HG03280 (cell line): ENCODE data around the gene LARGE1.

Experiments used
- ATAC-seq: cut with Tn5 transposase; IDR thresholded peaks from one replicate; pipeline ENCODE4 v1.9.1; 2021; ENCODE audit warnings: mild to moderate bottlenecking, moderate library complexity; ENCODE audit not compliant: unreplicated experiment

Gene LARGE1

DNA sequence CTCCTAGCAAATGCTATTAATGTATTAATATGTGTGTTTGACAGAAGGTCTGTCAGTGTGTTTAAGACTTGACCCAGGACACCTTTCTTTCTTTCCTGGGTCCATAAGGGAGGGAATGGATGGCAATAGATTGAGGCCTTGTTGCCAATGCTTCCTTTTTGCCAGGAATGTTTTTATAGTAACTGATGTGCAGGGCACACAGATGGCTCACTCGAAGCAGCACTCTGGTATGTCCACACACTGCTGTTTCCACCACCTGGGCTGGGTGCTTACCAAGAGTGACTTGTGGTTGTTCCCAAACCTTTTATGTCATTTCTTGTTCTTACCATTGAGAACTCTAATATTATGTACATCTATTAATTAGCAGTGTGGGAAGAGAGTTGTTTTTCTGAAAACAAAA, 465.2 kb downstream of the LARGE1 start:
- ATAC-seq, result no peak

DNA sequence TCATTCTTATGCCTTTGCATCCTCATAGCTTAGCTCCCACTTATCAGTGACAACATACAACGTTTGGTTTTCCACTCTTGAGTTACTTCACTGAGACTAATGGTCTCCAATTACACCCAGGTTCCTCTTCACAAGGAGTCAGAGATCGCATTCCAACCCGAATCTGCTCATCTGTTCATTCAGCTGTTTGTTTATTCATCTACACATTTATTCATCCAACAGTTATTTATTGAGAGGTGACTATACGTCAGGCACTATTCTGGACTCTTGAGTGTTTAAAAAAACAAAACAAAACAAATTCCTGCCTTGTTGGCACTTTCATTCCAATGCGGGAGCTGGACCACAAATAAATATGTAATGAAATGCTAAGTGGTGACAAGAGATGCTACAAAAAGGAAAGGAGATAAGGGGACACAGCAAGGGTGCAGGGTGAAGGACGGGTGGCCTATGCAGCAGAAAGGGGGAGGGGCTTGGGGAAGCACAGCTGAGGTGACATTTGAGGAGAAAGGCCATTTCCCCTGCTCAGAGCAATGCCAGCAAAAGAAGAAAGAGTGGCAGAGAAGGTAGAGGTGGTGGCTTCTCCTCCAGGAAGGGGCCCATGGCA, 468.3 kb downstream of the LARGE1 start:
- no peak for ATAC-seq

DNA sequence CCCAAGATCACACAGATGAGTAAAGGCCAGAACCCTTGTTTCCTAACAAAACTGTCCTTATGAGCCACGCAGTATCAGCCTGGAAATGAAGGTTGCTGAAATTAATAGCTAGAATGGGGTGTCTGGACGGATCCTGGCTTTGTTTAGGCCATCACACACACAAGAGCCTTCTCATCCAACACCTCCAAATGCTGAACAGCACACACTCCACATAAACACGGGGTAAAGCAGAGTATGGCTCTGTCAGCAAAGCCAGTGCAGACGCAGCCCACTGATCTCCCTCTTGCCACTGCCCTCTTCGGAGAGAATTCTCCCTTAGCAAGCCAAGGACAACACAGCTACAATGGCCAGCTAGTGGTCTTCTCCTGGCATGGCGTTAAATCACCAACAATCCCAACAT, 469.5 kb downstream of the LARGE1 start:
- ATAC-seq, result no peak

DNA sequence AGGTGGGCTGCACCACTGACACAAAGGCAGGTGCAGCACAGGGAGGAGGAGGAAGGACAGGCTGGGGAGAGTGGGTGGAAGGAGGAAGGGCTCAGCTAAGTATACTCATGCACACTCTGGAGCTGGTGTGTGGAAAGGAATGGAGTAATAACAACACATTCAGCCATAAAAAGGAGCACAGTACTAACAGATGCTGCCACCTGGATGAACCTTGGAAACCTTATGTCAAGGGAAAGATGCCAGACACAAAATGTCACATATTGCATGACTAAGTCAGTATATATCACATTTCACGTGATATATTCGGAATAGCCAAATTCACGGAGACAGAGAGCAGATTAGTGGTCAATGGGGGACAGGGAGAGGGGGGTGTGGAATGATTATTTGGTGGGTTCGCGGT, 472.5 kb downstream of the LARGE1 start:
- no peak for ATAC-seq

DNA sequence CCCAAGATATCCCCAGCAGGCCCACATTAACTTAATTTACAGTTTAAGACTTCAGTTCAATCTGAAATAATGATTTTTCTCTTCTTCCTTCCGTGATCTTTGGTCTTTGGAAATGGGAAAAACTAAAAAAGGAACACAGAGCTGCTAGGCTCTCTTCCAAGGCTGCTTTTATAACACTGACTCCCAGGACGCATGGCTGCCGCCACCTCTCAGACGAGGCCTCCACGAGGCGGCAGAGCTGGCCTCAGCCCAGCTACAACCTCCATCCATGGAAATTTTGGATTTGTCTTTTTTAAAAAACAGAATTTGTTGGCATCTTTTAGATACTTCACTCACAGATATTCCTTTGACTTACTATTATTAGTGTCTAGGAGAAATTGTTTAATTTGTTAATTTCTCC, 476.6 kb downstream of the LARGE1 start:
- no peak for ATAC-seq

DNA sequence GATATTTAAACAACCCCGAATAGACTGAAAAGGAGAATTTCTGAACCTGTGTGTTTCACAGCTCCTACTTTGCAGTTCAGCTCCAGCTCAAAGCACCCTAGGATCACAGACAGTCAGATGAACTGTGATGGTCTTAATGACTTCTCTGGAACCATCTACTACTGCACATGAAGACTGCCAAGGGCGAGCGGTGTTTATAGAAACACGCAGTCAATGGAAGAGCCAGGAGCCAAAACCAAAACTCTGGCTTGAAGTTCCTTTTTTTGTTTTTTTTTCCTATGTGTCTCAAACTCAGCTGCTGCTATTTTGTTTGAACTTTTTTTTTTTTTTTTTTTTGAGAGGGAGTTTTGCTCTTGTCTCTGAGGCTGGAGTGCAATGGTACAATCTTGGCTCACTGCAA, 479.5 kb downstream of the LARGE1 start:
- ATAC-seq, result no peak

DNA sequence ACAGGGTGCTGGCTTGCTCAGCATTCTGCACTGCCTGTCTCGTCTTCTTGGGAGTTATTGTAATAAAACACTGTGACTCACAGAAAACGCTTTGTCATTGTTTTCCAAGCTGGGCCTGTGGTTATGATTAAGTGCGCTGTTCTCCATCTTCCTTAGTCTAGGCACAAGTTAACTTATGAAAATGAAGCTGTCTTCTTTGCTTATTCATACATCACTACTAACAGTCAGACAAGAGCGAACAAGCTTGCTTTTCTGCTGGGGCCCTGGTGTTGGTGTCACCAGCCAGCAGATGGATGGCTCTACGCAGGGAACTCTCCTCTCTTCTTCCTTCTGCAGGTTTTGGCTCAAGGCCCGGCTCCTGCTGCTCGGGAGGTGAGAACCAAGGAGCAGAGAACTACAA, 482.0 kb downstream of the LARGE1 start:
- no peak for ATAC-seq

DNA sequence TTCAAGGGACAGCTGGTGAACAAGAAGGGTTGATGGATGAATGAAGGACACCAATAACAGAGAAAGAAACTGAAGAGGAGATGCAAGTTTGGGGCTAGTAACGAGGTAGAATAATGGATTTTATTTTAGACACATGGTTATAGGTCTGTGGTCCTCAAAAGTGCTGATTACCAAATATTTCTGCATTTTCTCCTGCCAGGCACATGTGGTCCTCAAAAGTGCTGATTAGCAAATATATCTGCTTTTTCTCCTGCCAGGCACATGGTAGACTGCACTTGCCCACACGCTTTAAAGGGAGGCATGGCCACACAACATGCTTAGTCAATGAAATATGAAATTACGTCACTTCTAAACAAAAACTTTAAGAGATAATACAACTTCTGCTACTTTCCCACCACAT, 489.0 kb downstream of the LARGE1 start:
- ATAC-seq, result no peak

DNA sequence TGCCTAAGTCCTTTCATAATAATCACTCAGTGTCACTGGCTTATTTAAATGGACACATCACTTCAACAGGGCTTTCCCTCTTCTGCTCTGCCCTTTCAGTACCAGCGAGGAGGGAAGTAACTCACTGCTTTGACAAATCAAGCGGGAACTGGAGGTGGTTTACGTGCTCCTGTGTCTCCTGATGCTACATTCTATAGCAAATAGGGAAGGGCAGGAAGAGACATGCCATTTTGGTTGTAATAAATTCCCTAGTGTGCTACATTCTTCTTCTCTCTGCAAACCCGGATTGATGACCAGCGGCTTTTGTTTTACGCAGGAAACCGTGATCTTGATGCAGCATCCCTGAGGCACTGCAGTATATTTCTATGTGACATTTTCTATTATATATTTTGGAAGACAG, 491.0 kb downstream of the LARGE1 start:
- ATAC-seq, result no peak

DNA sequence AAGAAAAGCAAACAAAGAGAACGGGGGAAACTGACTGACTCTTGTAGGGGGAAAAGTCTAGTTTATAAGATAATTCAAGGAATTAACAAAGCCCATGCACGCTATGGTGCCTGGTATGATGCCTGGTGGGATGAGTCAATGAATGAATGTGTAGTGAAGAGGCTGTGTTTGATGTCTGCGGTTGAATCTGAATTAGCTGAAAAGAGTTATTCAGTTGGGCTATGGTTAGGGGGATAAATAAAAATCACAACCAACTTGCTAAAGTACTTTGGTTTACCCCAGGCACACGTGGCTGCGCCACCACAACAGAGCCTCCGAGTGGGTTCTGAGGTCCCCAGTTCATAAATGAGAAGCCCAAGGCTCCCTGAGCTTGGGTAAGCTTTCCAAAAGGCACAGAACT, 492.8 kb downstream of the LARGE1 start:
- ATAC-seq, result no peak

DNA sequence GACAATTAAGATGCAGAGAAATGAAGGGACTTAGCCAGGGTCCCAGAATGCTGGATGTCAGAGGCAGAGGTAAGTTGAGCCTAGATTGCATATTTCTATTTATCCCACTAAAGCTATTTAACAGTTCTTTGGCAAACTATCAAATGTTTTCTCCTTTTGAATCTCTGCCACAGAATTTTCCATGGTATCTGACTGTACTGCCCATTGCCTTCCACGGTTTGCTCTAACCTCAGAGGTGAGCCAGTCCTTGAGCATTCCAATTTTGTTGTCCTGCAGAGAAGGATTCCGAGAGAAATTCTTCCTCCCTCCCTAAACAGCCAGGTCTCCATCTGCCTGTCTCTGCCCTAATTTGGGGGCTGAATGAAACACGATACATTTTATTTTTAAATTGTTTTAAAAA, 493.8 kb downstream of the LARGE1 start:
- ATAC-seq, result no peak

DNA sequence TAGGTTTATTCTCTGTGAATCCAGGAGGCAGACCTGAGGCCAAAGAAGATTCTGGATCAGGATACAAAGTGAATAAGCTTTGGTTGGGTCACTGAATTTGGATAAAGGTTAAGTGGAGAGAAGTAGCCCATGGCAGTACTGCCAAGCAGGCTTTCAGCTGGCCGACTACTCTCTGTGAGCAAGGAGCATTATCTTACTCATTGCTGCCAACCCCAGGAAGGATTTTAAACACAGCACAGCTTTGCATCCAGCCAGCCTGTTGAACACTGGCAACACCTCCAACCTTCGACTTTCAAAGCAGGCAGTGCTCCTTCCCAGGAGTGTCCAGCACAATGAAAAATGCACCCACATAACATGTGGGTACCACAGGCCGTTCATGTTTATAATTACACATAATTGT, 498.4 kb downstream of the LARGE1 start:
- no peak for ATAC-seq

DNA sequence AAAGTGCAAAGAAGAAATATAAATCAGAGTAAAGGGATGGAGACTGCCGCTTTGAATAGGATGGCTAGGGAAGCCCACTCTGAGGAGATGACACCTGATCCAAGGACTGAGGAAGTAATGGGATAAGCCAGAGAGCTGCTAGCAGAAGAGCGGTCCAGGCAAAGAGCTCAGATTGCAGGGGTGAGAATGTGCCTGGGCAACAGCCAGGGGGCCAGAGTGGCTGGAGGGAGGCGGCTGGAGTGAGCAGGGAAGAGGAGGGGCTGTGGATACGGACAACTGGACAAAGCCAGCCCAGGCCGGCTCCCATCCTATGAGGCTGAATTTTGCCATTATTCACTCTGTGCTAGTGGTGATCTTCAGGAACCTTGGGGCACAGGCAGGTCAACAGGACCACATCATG, 501.8 kb downstream of the LARGE1 start:
- ATAC-seq, result no peak

DNA sequence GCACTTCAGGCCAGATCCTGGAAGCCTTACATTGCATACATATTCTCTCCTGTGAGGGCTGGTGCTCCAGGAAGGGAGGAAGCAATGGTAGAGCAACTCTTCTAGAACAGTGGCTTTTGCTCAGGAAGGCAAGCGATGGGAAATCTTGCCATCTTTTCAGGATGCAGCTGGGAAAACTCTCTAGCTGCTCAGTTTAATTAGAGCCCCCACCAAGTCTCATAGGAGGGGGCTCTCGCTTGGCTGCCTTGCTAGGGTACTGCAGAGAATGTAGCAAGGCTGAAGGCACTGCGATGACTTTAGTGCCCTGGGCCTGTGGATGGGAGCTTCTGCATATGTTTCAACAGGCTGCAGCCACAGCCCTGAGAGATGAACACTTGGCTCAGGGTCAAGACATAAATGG, 504.9 kb downstream of the LARGE1 start:
- ATAC-seq, result no peak

DNA sequence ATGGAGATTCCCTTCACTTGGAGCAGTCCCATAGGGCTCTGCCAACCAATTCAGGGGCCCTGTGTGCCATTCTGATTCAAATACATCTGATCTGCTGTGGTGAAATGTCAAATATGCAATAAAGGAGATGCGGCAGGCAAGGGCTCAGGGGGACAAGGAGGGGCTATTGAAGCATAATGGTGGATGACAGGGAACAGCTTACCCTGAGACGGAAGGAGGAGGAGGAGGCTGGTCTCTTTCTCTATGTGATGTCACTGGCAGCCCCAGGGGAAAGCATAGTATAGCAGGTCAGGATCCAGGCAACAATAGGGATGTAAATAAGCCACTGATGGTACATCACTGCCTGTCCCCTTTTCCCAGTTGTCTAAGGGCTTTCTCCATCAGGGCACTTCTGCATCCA, 511.2 kb downstream of the LARGE1 start:
- ATAC-seq, result no peak

DNA sequence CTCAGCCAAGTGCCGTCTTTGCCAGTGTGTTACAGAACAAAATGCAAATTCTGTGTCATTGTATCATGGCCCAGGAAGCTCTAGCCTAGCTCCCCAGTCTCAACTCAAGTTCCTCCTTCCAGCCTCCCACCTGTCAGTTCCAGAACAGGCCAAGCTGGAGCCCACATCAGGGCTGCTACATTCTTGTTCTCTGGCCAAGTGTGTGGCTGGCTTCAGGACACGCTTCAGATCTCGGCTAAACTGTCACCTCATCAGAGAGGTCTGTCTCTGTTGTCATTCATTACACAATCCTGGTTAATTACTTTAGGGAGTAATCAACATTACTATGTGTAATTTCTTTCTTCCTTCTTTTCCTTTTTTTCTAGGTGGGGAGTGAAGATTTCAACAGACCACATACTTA, 515.1 kb downstream of the LARGE1 start:
- ATAC-seq, result no peak

DNA sequence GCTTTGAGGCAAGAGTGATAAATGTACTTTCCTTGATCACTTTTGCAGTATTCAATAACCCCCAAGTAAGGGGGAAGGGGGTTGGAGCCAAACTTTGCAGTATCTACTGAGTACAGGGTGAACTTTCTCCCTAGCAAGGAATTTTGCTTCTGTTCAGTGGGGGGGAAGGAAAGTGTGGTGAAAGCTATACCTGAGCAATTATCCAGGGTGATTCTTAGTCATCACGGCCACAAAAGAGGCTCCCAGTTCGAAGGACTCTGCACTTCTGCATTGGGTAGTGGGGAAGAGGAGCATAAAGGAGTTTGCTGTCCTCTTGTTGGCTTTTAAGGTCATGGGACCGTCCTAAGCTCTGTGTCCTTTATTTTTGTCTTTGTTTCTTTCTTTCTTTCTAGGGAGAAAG, 515.6 kb downstream of the LARGE1 start:
- no peak for ATAC-seq

DNA sequence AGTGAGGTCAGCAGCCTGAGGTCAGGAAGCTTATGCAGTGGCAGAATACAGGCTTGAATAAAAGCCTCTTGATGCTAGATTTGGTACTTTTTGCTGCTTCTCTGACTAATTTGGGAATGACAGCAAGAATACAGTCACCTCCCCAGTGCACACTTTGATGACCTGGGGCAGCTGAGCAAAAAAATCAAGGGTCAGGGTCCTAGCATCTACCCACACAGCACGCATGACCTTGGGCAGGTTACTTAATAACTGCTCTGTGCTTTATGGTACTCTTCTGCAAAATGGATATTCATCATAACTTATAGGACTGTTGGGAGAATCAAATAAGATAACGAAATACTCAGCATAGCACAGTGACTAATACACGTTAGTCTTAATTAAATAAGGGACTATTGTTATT, 518.0 kb downstream of the LARGE1 start:
- ATAC-seq, result no peak

DNA sequence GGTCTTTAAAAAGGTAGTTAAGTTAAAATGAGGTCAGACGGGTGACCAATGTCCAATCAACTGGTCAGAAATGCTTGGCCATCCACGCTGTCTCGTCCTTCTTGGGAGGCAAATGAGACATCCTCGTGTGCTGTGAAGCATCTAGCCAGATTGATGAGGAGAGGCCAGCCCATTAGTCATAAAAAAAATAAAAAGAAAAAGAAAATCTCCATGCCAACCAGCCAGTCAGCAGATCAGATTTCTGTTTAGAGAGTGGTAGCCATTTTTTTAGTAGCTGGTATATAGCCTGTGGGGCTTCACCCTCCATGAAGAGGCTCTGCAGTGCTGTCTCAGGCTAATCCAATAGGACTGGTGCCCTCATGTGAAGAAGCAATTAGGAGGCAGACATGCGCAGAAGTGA, 519.0 kb downstream of the LARGE1 start:
- ATAC-seq, result no peak

DNA sequence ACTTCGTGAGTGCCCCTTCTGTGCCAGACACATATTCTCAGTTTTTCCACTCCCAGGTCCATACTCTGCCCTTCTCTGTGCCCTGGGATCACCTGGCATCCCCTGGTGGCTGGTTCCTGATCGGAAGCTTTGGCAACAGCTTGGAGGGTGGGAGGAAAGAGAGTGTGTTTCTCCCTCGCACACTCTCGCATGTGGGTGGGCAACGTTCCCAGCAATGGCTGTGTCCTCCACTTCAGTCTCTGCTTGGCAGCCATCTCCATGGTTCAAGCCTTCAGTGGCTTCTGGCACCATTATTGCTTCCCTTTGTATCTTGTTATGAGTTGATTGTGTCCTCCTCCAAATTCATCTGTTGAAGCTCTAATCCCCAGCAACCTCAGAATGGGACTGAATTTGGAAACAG, 519.4 kb downstream of the LARGE1 start:
- ATAC-seq, result no peak

DNA sequence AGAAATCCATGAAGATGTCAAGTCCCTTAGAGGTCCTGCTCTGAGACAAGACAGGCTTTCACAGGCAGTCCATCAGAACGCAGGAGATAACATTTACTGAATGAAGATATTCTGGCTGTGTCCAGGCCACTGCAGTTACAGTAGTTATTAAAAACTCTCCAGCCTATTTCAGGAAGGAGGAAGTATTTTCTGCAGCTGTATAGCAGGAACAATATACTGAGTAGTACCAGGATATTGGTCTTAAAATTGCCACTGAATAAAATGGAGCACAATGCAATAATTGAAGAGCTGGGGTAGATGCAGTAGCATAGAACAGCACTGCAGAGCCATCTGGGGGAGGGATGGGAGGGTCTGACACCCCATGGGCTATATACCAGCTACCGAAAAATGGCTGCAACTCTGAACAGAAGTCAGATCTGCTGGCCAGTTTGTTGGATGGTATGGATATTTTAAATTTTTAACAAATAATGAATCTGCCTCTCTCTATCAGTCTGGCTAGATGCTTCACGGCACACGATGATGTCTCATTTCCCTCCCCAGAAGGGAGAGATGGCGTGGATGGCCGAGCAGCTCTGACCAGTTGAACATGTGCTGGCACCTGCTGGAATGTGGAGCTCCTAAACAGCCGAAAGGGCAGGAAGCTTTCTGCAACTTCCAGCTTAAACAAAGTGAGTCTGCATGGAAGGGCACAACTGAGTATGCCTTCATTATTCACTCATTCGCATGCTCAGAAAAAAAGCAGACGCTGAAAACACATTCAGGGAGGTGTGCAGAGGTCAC, 520.0 kb downstream of the LARGE1 start:
- no peak for ATAC-seq

DNA sequence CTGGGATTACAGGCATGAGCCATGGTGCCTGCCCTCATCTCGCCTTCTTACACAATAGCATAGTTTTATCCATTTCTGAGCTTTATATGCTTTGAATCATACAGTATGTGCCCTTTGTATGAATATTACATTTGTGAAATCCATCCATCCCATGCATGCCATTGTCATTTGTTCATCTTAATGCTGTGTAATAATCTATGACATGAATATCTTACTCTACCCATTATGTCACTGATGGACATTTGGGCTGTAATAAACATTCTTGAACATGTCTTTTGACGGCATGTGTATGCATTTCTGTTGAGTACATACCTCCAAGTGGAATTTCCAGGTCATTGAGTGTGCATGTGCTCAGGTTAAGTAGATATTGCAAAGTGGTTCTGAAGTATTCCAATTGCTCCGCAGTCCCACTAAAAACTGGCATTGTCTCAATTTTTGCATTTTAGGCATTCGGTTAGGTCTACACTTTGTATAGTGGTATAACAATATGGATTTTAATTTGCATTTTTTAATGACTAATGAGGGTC, 522.8 kb downstream of the LARGE1 start:
- no peak for ATAC-seq

DNA sequence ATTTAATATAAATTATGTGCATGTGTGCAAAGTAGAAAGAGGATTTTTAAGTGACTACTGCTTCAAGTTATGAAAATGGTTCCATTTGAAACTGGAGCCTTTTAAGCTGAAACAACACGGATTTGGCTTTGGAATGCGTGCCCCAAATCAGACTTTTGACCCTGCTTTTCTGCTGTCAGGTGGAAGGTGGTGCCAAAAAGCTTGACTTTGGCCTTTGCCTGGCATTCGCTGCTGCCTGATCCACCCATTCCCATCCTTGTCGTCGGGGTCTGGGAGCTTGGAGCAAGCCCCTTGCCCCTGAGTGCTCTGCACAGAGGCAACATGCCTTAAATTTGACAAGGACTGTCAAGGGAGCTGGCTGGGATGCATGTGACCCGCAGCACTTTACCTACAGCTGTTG, 526.8 kb downstream of the LARGE1 start:
- no peak for ATAC-seq
